Fibroblast of lung (primary cell): ENCODE data around the gene POLR2B. TPM values are rescaled to one million over a fixed set of nuclear protein-coding genes. Genes with fewer than 3 reads are reported as not detected.

Experiments
- DNase-seq, 2 donors: peaks; one replicate each; pipeline versions ENCODE4 v3.0.0 to v3.0.0-alpha.2; 2010; ENCODE audit warnings: low read depth in 2 of 2
- H2AFZ ChIP-seq: 2 replicates; pipeline ENCODE4 v1.5.1; 2012; ENCODE audit warnings: low read length, control low read depth, inconsistent platforms
- H3K27ac ChIP-seq: 2 replicates; pipeline ENCODE4 v1.5.1; 2011; ENCODE audit warnings: low read length, control low read depth; ENCODE audit not compliant: insufficient read depth
- H3K27me3 ChIP-seq: 2 replicates; pipeline ENCODE4 v1.5.1; 2011; ENCODE audit warnings: mild to moderate bottlenecking, low read length; ENCODE audit not compliant: control insufficient read depth, insufficient read depth
- H3K36me3 ChIP-seq: 2 replicates; pipeline ENCODE4 v1.5.1; 2011; ENCODE audit warnings: low read length; ENCODE audit not compliant: control insufficient read depth, insufficient read depth
- H3K4me1 ChIP-seq: 2 replicates; pipeline ENCODE4 v1.5.1; 2011; ENCODE audit warnings: low read length; ENCODE audit not compliant: control insufficient read depth, insufficient read depth; ENCODE audit errors: extremely low read depth
- H3K4me2 ChIP-seq: 2 replicates; pipeline ENCODE4 v1.5.1; 2011; ENCODE audit warnings: low read length, control low read depth; ENCODE audit not compliant: insufficient read depth; ENCODE audit errors: extremely low read depth
- H3K4me3 ChIP-seq, 4 experiments: fragments of 200-600 bp in 1 of 4; sonication (generic) in 1 of 4; replicated peaks in 1 of 4; 2 replicates each; pipeline ENCODE4 v1.5.1; 2011 to 2016; ENCODE audit warnings: low read length in 4 of 4, low read depth in 3 of 4, mild to moderate bottlenecking in 3 of 4, control low read depth in 2 of 4, inconsistent platforms in 1 of 4, mixed read lengths in 1 of 4; ENCODE audit not compliant: insufficient read depth in 1 of 4; ENCODE audit errors: control extremely low read depth in 1 of 4
- H3K79me2 ChIP-seq: 2 replicates; pipeline ENCODE4 v1.5.1; 2012; ENCODE audit warnings: mild to moderate bottlenecking, low read length, inconsistent platforms; ENCODE audit not compliant: control insufficient read depth, insufficient read depth
- H3K9ac ChIP-seq: 2 replicates; pipeline ENCODE4 v1.5.1; 2011; ENCODE audit warnings: mild to moderate bottlenecking, low read length, control low read depth; ENCODE audit not compliant: insufficient read depth
- H3K9me3 ChIP-seq: 2 replicates; pipeline ENCODE4 v1.5.1; 2012; ENCODE audit warnings: low read depth, low read length; ENCODE audit not compliant: control insufficient read depth, insufficient read depth
- H4K20me1 ChIP-seq: 2 replicates; pipeline ENCODE4 v1.5.1; 2011; ENCODE audit warnings: low read length; ENCODE audit not compliant: control insufficient read depth, insufficient read depth; ENCODE audit errors: extremely low read depth
- CTCF ChIP-seq, 2 donors: IDR thresholded peaks in 1 of 2; conservative IDR thresholded peaks in 1 of 2; 1 replicate in 1 of 2; 2 replicates in 1 of 2; pipeline ENCODE4 v1.5.1; 2011 to 2012; ENCODE audit warnings: low read length in 2 of 2, control low read depth in 1 of 2, inconsistent platforms in 1 of 2, low read depth in 1 of 2, mild to moderate bottlenecking in 1 of 2
- EZH2 ChIP-seq: IDR thresholded peaks from 2 replicates; pipeline ENCODE4 v1.5.1; 2012; ENCODE audit warnings: low read length, control low read depth, mild to moderate bottlenecking; ENCODE audit errors: missing control alignments
- polyA plus RNA-seq, 2 donors: library from polyadenylated mRNA; depleted of rRNA in 1 of 2; stranded (reverse) in 1 of 2; unstranded in 1 of 2; fragments of >200 nt; gene quantifications; 2 replicates each; pipeline ENCODE4 v1.2.1, GENCODE V29; 2011 to 2012; ENCODE audit warnings: missing spikeins in 1 of 2
- total RNA-seq: library from RNA; depleted of rRNA; stranded (reverse); fragments of >200 nt; gene quantifications from 2 replicates; pipeline ENCODE4 v1.2.1, GENCODE V29; 2014

The POLR2B gene
- total and polyA plus RNA-seq, 2 donors (not counting 1 experiment from before 2014, with no cell fraction given): 104 to 105 TPM

- Histone ChIP-seq H2AFZ (no peak overlapping the region), H3K4me2 (no peak overlapping the region), H3K27me3 (no peaks in the 10 kb centered on the region), H3K36me3 (peaks cover 8% of the 10 kb centered on the region), H4K20me1 (no peaks in the 10 kb centered on the region), H3K4me3 (no peak overlapping the region), H3K79me2 (peaks cover 70% of the 10 kb centered on the region), H3K9me3 (no peaks in the 10 kb centered on the region), H3K4me1 (peaks cover 4% of the 10 kb centered on the region), H3K27ac (no peak overlapping the region), H3K9ac (no peak overlapping the region)
- no peak for TF ChIP-seq EZH2
- no peak for TF ChIP-seq CTCF (conservative IDR thresholded peaks at IDR 0.05 in 1 of 2, IDR thresholded peaks at IDR 0.05 in 1 of 2; ENCODE audit: low read depth in 1 of 2, low read length in 2 of 2)
- no peak for DNase-seq
These were observed 7.5 kb downstream of the POLR2B start for GRCh38 chr4:56986192-56986591.

GRCh38 chr4:56986952-56987351 is 8.3 kb downstream of the POLR2B start:
- TF ChIP-seq CTCF (conservative IDR thresholded peaks at IDR 0.05 in 1 of 2, IDR thresholded peaks at IDR 0.05 in 1 of 2; ENCODE audit: low read depth in 1 of 2, low read length in 2 of 2) (no peak), EZH2 (no peak)
- H3K9me3 ChIP-seq: no peaks in the 10 kb centered on the region
- H4K20me1 ChIP-seq: no peaks in the 10 kb centered on the region
- no peaks in the 10 kb centered on the region for H3K4me1 ChIP-seq
- no peak for DNase-seq
- H3K27me3 ChIP-seq: no peaks in the 10 kb centered on the region
- H3K36me3 ChIP-seq: peaks cover 8% of the 10 kb centered on the region
- no peak overlapping the region for H3K4me2 ChIP-seq
- no peak overlapping the region for H3K27ac ChIP-seq
- no peak overlapping the region for H2AFZ ChIP-seq
- peaks cover 65% of the 10 kb centered on the region for H3K79me2 ChIP-seq
- no peak overlapping the region for H3K9ac ChIP-seq
- H3K4me3 ChIP-seq: no peak overlapping the region

- H3K36me3 ChIP-seq: peaks cover 8% of the 10 kb centered on the region
- H3K27ac ChIP-seq: no peak overlapping the region
- no peak overlapping the region for H2AFZ ChIP-seq
- H3K4me3 ChIP-seq: no peak overlapping the region
- no peaks in the 10 kb centered on the region for H3K9me3 ChIP-seq
- peaks cover 32% of the 10 kb centered on the region for H3K79me2 ChIP-seq
- no peak overlapping the region for H3K4me2 ChIP-seq
- TF ChIP-seq EZH2 (no peak), CTCF (conservative IDR thresholded peaks at IDR 0.05 in 1 of 2, IDR thresholded peaks at IDR 0.05 in 1 of 2; ENCODE audit: low read depth in 1 of 2, low read length in 2 of 2) (no peak)
- H3K9ac ChIP-seq: no peak overlapping the region
- no peaks in the 10 kb centered on the region for H3K4me1 ChIP-seq
- DNase-seq: peak; percentile 68
- H3K27me3 ChIP-seq: no peaks in the 10 kb centered on the region
- no peaks in the 10 kb centered on the region for H4K20me1 ChIP-seq
These were observed 11.6 kb downstream of the POLR2B start for GRCh38 chr4:56990109-56990905.
